Fibroblast of upper back skin (primary cell): Measurements from ENCODE around the gene SYNPO2.
"Not testable (repeated sequence)": the region's sequence is repeated elsewhere in the genome, so short reads cannot be mapped to it uniquely, and the experiment has no call there.

Experiments
- DNase-seq: peaks from one replicate; pipeline ENCODE4 v3.0.0-alpha.2; 2013

SYNPO2 gene

GRCh38 chr4:118977100-118977499 is 88.4 kb downstream of the SYNPO2 start:
- not testable (repeated sequence) for DNase-seq

GRCh38 chr4:118979712-118980111 is 91.1 kb downstream of the SYNPO2 start:
- no peak for DNase-seq

- peak; percentile 68 for DNase-seq
Measured at GRCh38 chr4:118981171-118981838, 92.7 kb downstream of the SYNPO2 start.

GRCh38 chr4:118981839-118982381 is 93.3 kb downstream of the SYNPO2 start:
- DNase-seq, result peak; percentile 97

- no peak for DNase-seq
Measured at GRCh38 chr4:118983293-118983692, 94.6 kb downstream of the SYNPO2 start.

GRCh38 chr4:118983831-118984230 is 95.2 kb downstream of the SYNPO2 start:
- no peak for DNase-seq

GRCh38 chr4:118985170-118986000 is 96.7 kb downstream of the SYNPO2 start:
- DNase-seq, result no peak

- DNase-seq, result no peak
Measured at GRCh38 chr4:118987959-118988634, 99.4 kb downstream of the SYNPO2 start.

- DNase-seq, result no peak
Measured at GRCh38 chr4:118988635-118988972, 100.0 kb downstream of the SYNPO2 start.

GRCh38 chr4:118989098-118990080 is 100.7 kb downstream of the SYNPO2 start:
- DNase-seq, result peak; percentile 92

GRCh38 chr4:118991686-118992085 is 103.0 kb downstream of the SYNPO2 start:
- DNase-seq, result no peak

- no peak for DNase-seq
Measured at GRCh38 chr4:118992149-118992548, 103.5 kb downstream of the SYNPO2 start.

GRCh38 chr4:118993333-118993732 is 104.7 kb downstream of the SYNPO2 start:
- no peak for DNase-seq

GRCh38 chr4:118994030-118994429 is 105.4 kb downstream of the SYNPO2 start:
- DNase-seq, result no peak

GRCh38 chr4:118995693-118996391 is 107.2 kb downstream of the SYNPO2 start:
- DNase-seq, result no peak

GRCh38 chr4:118997601-118998000 is 108.9 kb downstream of the SYNPO2 start:
- DNase-seq, result no peak

- no peak for DNase-seq
Measured at GRCh38 chr4:118999919-119000318, 111.3 kb downstream of the SYNPO2 start.

GRCh38 chr4:119000400-119000799 is 111.7 kb downstream of the SYNPO2 start:
- no peak for DNase-seq

GRCh38 chr4:119002476-119002875 is 113.8 kb downstream of the SYNPO2 start:
- DNase-seq, result no peak

- DNase-seq, result not testable (repeated sequence)
Measured at GRCh38 chr4:119003001-119003400, 114.3 kb downstream of the SYNPO2 start.

GRCh38 chr4:119005928-119006460 is 117.3 kb downstream of the SYNPO2 start:
- DNase-seq, result no peak
